Measurements from ENCODE around the gene RPE65. TPM values are rescaled to one million over a fixed set of nuclear protein-coding genes. Genes with fewer than 3 reads are reported as not detected.

RPE65 gene
- polyA plus RNA-seq, 1 donor (not counting 4 experiments of a cell fraction or from before 2014, with no cell fraction given) = not detected

DNA sequence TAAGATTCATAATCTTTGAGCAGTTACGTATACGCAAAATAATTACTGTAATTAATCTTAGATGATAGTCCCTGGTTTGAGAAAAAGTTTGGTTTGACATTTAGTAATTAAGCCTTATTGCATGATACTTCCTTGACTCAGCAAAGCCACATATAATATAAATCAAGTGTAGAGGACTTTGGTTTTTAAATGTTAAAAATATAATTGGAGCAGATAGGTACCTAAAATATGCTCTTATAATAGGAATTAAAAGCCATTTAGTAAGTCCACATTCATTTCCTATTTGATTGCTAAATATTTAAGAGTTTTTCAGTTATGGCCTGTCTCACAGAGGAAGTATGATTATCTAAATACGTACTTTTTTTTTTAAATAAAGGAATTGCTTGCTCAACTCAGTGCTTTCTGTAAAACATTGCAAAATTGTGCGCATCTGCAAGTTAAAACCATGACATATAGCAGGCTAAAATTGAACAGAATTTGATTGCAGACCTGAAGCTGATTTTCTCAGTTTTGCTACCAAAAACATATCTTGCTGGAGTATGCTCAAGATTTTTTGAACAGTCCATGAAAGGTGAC, 20.4 kb downstream of the RPE65 start:
- Histone ChIP-seq H3K27ac (ENCODE audit: control insufficient read depth, insufficient read depth, low read length) (no peak overlapping the region), H2AFZ (ENCODE audit: control insufficient read depth, low read length) (no peak overlapping the region), H3K27me3 (ENCODE audit: control insufficient read depth, extremely low read depth, insufficient read depth, low read length) (no peaks in the 10 kb centered on the region), H4K20me1 (ENCODE audit: control insufficient read depth, extremely low read depth, insufficient read depth, low read length) (no peaks in the 10 kb centered on the region), H3K79me2 (ENCODE audit: control insufficient read depth, insufficient read depth, low read length) (no peaks in the 10 kb centered on the region), H3K4me2 (ENCODE audit: control insufficient read depth, extremely low read depth, insufficient read depth, low read depth, low read length) (no peak overlapping the region), H3K9me1 (ENCODE audit: control insufficient read depth, extremely low read depth, insufficient read depth, low read length) (no peaks in the 10 kb centered on the region), H3K4me1 (ENCODE audit: control insufficient read depth, extremely low read depth, insufficient read depth, low read length) (no peaks in the 10 kb centered on the region), H3K36me3 (ENCODE audit: control insufficient read depth in 2 of 2, extremely low read depth in 1 of 2, insufficient read depth in 2 of 2, low read length in 2 of 2) (no peaks in the 10 kb centered on the region), H3K9me3 (ENCODE audit: control insufficient read depth, low read depth, low read length) (no peaks in the 10 kb centered on the region), H3K9ac (ENCODE audit: control insufficient read depth, extremely low read depth, insufficient read depth, low read length) (no peak overlapping the region), H3K4me3 (ENCODE audit: control insufficient read depth in 2 of 3, extremely low read depth in 1 of 3, insufficient read depth in 2 of 3, low read depth in 1 of 3, low read length in 3 of 3) (no peak overlapping the region)
- TF ChIP-seq CTCF (optimal IDR thresholded peaks at IDR 0.05 in 1 of 3, IDR thresholded peaks at IDR 0.05 in 1 of 3, conservative IDR thresholded peaks at IDR 0.05 in 1 of 3; ENCODE audit: extremely low read depth in 1 of 3, insufficient read depth in 2 of 3, low read length in 3 of 3) = no peak
- TF ChIP-seq EZH2 (IDR thresholded peaks at IDR 0.05; ENCODE audit: low read length) = no peak
- no peak for FAIRE-seq
- no peak for DNase-seq (ENCODE audit: low read depth, low spot score)
- dilution Hi-C loops (cut with MboI; ENCODE audit: extremely low pct_ligation_motif_present, low sequenced_read_pairs) = no loop called here

DNA sequence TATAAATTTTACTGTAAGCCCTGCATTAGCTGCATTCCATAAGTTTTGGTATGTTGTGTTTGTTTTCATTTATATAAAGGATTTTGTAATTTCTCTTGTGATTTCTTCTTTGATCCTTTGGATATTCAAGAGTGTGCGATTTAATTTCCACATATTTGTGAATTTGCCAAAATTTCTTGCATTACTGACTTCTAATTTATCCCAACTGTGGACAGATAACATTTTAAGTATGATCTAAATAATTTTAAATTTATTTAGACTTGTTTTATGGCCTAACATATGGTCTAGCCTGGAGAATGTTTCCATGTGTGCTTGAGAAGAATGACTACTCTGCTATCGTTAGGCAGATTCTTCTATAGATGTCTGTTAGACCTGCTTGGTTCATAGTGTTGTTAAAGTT, 23.2 kb downstream of the RPE65 start:
- Histone ChIP-seq H3K9ac (ENCODE audit: control insufficient read depth, extremely low read depth, insufficient read depth, low read length) (no peak overlapping the region), H3K27ac (ENCODE audit: control insufficient read depth, insufficient read depth, low read length) (no peak overlapping the region), H3K4me2 (ENCODE audit: control insufficient read depth, extremely low read depth, insufficient read depth, low read depth, low read length) (no peak overlapping the region), H2AFZ (ENCODE audit: control insufficient read depth, low read length) (no peak overlapping the region), H3K36me3 (ENCODE audit: control insufficient read depth in 2 of 2, extremely low read depth in 1 of 2, insufficient read depth in 2 of 2, low read length in 2 of 2) (no peaks in the 10 kb centered on the region), H3K4me3 (ENCODE audit: control insufficient read depth in 2 of 3, extremely low read depth in 1 of 3, insufficient read depth in 2 of 3, low read depth in 1 of 3, low read length in 3 of 3) (no peak overlapping the region), H4K20me1 (ENCODE audit: control insufficient read depth, extremely low read depth, insufficient read depth, low read length) (no peaks in the 10 kb centered on the region), H3K9me1 (ENCODE audit: control insufficient read depth, extremely low read depth, insufficient read depth, low read length) (no peaks in the 10 kb centered on the region), H3K27me3 (ENCODE audit: control insufficient read depth, extremely low read depth, insufficient read depth, low read length) (no peaks in the 10 kb centered on the region), H3K4me1 (ENCODE audit: control insufficient read depth, extremely low read depth, insufficient read depth, low read length) (no peaks in the 10 kb centered on the region), H3K9me3 (ENCODE audit: control insufficient read depth, low read depth, low read length) (no peaks in the 10 kb centered on the region), H3K79me2 (ENCODE audit: control insufficient read depth, insufficient read depth, low read length) (no peaks in the 10 kb centered on the region)
- FAIRE-seq (no peak), DNase-seq (ENCODE audit: low read depth, low spot score) (no peak)
- no peak for TF ChIP-seq EZH2 (IDR thresholded peaks at IDR 0.05; ENCODE audit: low read length)
- no peak for TF ChIP-seq CTCF (optimal IDR thresholded peaks at IDR 0.05 in 1 of 3, IDR thresholded peaks at IDR 0.05 in 1 of 3, conservative IDR thresholded peaks at IDR 0.05 in 1 of 3; ENCODE audit: extremely low read depth in 1 of 3, insufficient read depth in 2 of 3, low read length in 3 of 3)
- dilution Hi-C loops (cut with MboI; ENCODE audit: extremely low pct_ligation_motif_present, low sequenced_read_pairs) = no loop called here
